ENCODE measurements around the gene GFOD1. TPM values are rescaled to one million over a fixed set of nuclear protein-coding genes. Genes with fewer than 3 reads are reported as not detected.

Gene GFOD1
- total and polyA plus RNA-seq, 10 of the 15 experiments (the other 5 are each of a cell fraction or from before 2014, with no cell fraction given): 6.5 to 41.4 (median 16.0) TPM

- H3K9ac ChIP-seq (ENCODE audit: control insufficient read depth, insufficient read depth, low read length): no peak overlapping the region
- TF ChIP-seq CTCF (IDR thresholded peaks at IDR 0.05 in 2 of 3, conservative IDR thresholded peaks at IDR 0.05 in 1 of 3; ENCODE audit: control insufficient read depth in 2 of 3, extremely low read depth in 1 of 3, insufficient read depth in 1 of 3, low read depth in 3 of 3, low read length in 3 of 3) (0 out of 6 replicates have a peak, but pooled peaks of 1 of the 3 experiments have one; percentile 9), PBX3 (IDR thresholded peaks at IDR 0.05; ENCODE audit: insufficient replicate concordance, low read depth, low read length) (no peak)
- peaks cover 12% of the 10 kb centered on the region for H3K4me1 ChIP-seq (ENCODE audit: control insufficient read depth, insufficient read depth, low read length)
- no peaks in the 10 kb centered on the region for H3K27me3 ChIP-seq (replicated peaks in 1 of 2; ENCODE audit: control insufficient read depth in 2 of 2, insufficient read depth in 2 of 2, low read length in 1 of 2)
- H3K27ac ChIP-seq (ENCODE audit: control insufficient read depth, insufficient read depth): no peak overlapping the region
- H3K4me3 ChIP-seq: no peak overlapping the region
- ChIA-PET CTCF (interaction anchor here (0.9 to 1.0 kb wide), 2 partner anchors 102 to 193 kb away, joined by 3 to 5 read pairs; no protein-coding TSS in a partner anchor), SMC1A (ENCODE audit: uncharacterized antibody, unreplicated experiment) (interaction anchor here (1.3 kb wide), 1 partner anchor 95 kb away, joined by 3 read pairs; no protein-coding TSS in a partner anchor), POLR2A (no interaction called here), RAD21 (ENCODE audit: unreplicated experiment) (interaction anchor here (0.8 kb wide), 1 partner anchor 99 kb away, joined by 4 read pairs; no protein-coding TSS in a partner anchor)
- in situ Hi-C loops (cut with MboI) (loop anchor here (25.0 kb wide), 2 partner anchors 616 to 866 kb away; no protein-coding TSS in a partner anchor), intact Hi-C loops (cut with micrococcal nuclease; ENCODE audit: unreplicated experiment) (no loop called here)
- WGBS (ENCODE audit: insufficient coverage, insufficient replicate concordance, low lambda C conversion rate, missing lambda C conversion rate): 38% methylated on average over 3 of the region's 3 CpGs
- H4K20me1 ChIP-seq (ENCODE audit: control insufficient read depth, insufficient read depth): no peaks in the 10 kb centered on the region
- no peak for ATAC-seq
- H3K79me2 ChIP-seq (ENCODE audit: control insufficient read depth, insufficient read depth, low read length): no peaks in the 10 kb centered on the region
- no peak for DNase-seq (ENCODE audit: low read depth, low spot score)
- BruUV-seq (replicated peaks): no TSS peak
- no peaks in the 10 kb centered on the region for H3K36me3 ChIP-seq (ENCODE audit: control insufficient read depth in 2 of 2, insufficient read depth in 2 of 2, low read length in 1 of 2)
- no peaks in the 10 kb centered on the region for H3K9me3 ChIP-seq (replicated peaks; ENCODE audit: control insufficient read depth, insufficient read depth, low read length)
- no peak overlapping the region for H2AFZ ChIP-seq (ENCODE audit: control insufficient read depth, low read depth, low read length)
- H3K4me2 ChIP-seq (ENCODE audit: control insufficient read depth, insufficient read depth): no peak overlapping the region
- FAIRE-seq: no peak
Observed at GRCh38 chr6:13528232-13528631, 40.8 kb upstream of the GFOD1 start.

All from GM12878 (cell line).